ENCODE data around the gene SERBP1.
A peak's percentile ranks its signal among the peaks of the same experiment; 100 is the strongest.

Gene SERBP1

GRCh38 chr1:67371043-67371442, 59.2 kb downstream of the SERBP1 start:
- DNase-seq (ENCODE audit: low read depth): no peak
- no peak overlapping the region for H3K4me3 ChIP-seq (replicated peaks; ENCODE audit: low read depth, low read length)
- TF ChIP-seq CTCF (IDR thresholded peaks at IDR 0.05; ENCODE audit: low read length, missing control alignments): no peak

GRCh38 chr1:67368046-67368514, 62.1 kb downstream of the SERBP1 start:
- no peak overlapping the region for H3K4me3 ChIP-seq (replicated peaks; ENCODE audit: low read depth, low read length)
- no peak for DNase-seq (ENCODE audit: low read depth)
- no peak for TF ChIP-seq CTCF (IDR thresholded peaks at IDR 0.05; ENCODE audit: low read length, missing control alignments)

- no peak overlapping the region for H3K4me3 ChIP-seq (replicated peaks; ENCODE audit: low read depth, low read length)
- DNase-seq (ENCODE audit: low read depth): peak; percentile 55
- TF ChIP-seq CTCF (IDR thresholded peaks at IDR 0.05; ENCODE audit: low read length, missing control alignments): peak; percentile 4
Observed at GRCh38 chr1:67367370-67368045, 62.7 kb downstream of the SERBP1 start.

- no peak for DNase-seq (ENCODE audit: low read depth)
- H3K4me3 ChIP-seq (replicated peaks; ENCODE audit: low read depth, low read length): no peak overlapping the region
- TF ChIP-seq CTCF (IDR thresholded peaks at IDR 0.05; ENCODE audit: low read length, missing control alignments): no peak
Observed at GRCh38 chr1:67361641-67362040, 68.6 kb downstream of the SERBP1 start.

GRCh38 chr1:67359592-67359991, 70.6 kb downstream of the SERBP1 start:
- DNase-seq (ENCODE audit: low read depth): no peak
- TF ChIP-seq CTCF (IDR thresholded peaks at IDR 0.05; ENCODE audit: low read length, missing control alignments): no peak
- no peak overlapping the region for H3K4me3 ChIP-seq (replicated peaks; ENCODE audit: low read depth, low read length)
